ENCODE measurements around the gene PPIP5K2. TPM values are rescaled to one million over a fixed set of nuclear protein-coding genes. Genes with fewer than 3 reads are reported as not detected.

The PPIP5K2 gene
- total RNA-seq, 1 experiment from 2014 or later = 35.5 TPM

DNA sequence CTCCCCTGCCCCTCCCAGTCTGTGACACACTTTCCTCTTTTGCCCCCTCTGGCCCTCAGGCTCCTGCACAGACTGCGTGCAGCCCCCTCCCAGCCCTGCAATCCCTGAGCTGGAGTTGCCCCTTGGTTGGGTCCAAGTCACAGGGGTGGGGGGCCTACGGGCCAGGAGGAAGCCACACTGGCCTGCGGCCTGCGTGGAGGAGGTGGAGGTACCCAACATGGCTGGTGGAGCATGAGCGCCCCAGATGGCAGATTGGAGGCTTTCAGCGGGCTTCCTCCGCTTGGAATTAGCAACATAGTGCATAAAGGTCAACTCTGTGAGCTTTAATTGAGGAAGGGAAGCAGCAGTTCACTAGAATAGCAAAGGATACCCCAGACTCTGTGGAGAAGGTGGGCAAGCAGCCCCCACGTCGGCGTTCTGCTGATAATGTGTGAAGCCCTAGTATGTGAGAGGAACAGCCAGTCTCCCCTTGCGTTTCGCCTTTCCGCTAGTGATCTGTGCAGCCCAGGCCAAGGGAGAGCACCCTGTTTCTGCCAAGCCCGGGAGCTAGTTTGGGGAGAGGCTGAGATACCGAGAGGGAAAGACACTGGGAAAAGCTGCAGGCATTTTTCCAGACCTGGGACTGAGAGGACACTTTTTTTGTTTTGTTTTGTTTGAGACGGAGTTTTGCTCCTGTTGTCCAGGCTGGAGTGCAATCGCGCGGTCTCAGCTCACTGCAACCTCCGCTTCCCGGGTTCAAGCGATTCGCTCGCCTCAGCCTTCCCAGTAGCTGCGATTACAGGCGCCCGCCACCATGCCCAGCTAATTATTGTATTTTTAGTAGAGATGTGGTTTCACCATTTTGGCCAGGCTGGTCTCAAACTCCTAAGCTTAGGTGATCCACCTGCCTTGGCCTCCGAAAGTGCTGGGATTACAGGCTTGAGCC lies 103.2 kb downstream of the PPIP5K2 start:
- DNase-seq = no peak
- Histone ChIP-seq H2AFZ (no peak overlapping the region), H3K36me3 (ENCODE audit: low read depth) (no peaks in the 10 kb centered on the region), H3K79me2 (ENCODE audit: low read depth) (no peaks in the 10 kb centered on the region), H3K9me2 (ENCODE audit: insufficient read depth) (0 out of 2 replicates have a peak, but pooled peaks cover 3% of the 10 kb centered on the region), H3K27me3 (ENCODE audit: insufficient read depth, low read depth) (no peaks in the 10 kb centered on the region), H3K9me3 (ENCODE audit: insufficient read depth, low read depth) (no peaks in the 10 kb centered on the region), H3K4me2 (no peak overlapping the region), H3K4me1 (replicated peaks; ENCODE audit: insufficient read depth) (no peaks in the 10 kb centered on the region), H4K20me1 (ENCODE audit: insufficient read depth) (no peaks in the 10 kb centered on the region), H3K27ac (no peak overlapping the region), H3F3A (ENCODE audit: insufficient read depth, low read depth) (no peaks in the 10 kb centered on the region), H3K4me3 (no peak overlapping the region)
- ChIA-PET POLR2A (ENCODE audit: unreplicated experiment) (no interaction called here), CTCF (interaction anchor here (0.6 kb wide), 1 partner anchor 243 kb away, joined by 7 read pairs; no protein-coding TSS in a partner anchor)
- intact Hi-C loops (cut with micrococcal nuclease; ENCODE audit: unreplicated experiment) = loop anchor here (10.0 kb wide), 1 partner anchor 178 kb away; no protein-coding TSS in a partner anchor
- no TSS peak for BruUV-seq (replicated peaks)
- TF ChIP-seq, protein P1, sequence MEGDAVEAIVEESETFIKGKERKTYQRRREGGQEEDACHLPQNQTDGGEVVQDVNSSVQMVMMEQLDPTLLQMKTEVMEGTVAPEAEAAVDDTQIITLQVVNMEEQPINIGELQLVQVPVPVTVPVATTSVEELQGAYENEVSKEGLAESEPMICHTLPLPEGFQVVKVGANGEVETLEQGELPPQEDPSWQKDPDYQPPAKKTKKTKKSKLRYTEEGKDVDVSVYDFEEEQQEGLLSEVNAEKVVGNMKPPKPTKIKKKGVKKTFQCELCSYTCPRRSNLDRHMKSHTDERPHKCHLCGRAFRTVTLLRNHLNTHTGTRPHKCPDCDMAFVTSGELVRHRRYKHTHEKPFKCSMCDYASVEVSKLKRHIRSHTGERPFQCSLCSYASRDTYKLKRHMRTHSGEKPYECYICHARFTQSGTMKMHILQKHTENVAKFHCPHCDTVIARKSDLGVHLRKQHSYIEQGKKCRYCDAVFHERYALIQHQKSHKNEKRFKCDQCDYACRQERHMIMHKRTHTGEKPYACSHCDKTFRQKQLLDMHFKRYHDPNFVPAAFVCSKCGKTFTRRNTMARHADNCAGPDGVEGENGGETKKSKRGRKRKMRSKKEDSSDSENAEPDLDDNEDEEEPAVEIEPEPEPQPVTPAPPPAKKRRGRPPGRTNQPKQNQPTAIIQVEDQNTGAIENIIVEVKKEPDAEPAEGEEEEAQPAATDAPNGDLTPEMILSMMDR (conservative IDR thresholded peaks at IDR 0.05) = no peak
- no peak for TF ChIP-seq EZH2 (IDR thresholded peaks at IDR 0.05; ENCODE audit: low read depth)

GRCh38 chr5:103224118-103224893 lies 104.2 kb downstream of the PPIP5K2 start:
- Histone ChIP-seq H2AFZ (no peak overlapping the region; the same call in 1 of the 2 replicates), H3K9me2 (ENCODE audit: insufficient read depth) (0 out of 2 replicates have a peak, but pooled peaks cover 3% of the 10 kb centered on the region), H3K9me3 (ENCODE audit: insufficient read depth, low read depth) (no peaks in the 10 kb centered on the region), H3K4me2 (peak overlapping the region; percentile 25), H4K20me1 (ENCODE audit: insufficient read depth) (no peaks in the 10 kb centered on the region), H3K4me1 (replicated peaks; ENCODE audit: insufficient read depth) (no peaks in the 10 kb centered on the region), H3K27me3 (ENCODE audit: insufficient read depth, low read depth) (no peaks in the 10 kb centered on the region), H3F3A (ENCODE audit: insufficient read depth, low read depth) (no peaks in the 10 kb centered on the region), H3K79me2 (ENCODE audit: low read depth) (no peaks in the 10 kb centered on the region), H3K27ac (no peak overlapping the region), H3K36me3 (ENCODE audit: low read depth) (no peaks in the 10 kb centered on the region), H3K4me3 (no peak overlapping the region)
- TF ChIP-seq EZH2 (IDR thresholded peaks at IDR 0.05; ENCODE audit: low read depth) = no peak
- TF ChIP-seq, protein P1 (conservative IDR thresholded peaks at IDR 0.05) = peak; percentile 83
- no TSS peak for BruUV-seq (replicated peaks)
- POLR2A ChIA-PET (ENCODE audit: unreplicated experiment) = interaction anchor here (0.8 kb wide), 1 partner anchor 186 kb away, joined by 10 read pairs; no protein-coding TSS in a partner anchor
- CTCF ChIA-PET = interaction anchor here (0.6 to 1.1 kb wide), 4 partner anchors 8 to 431 kb away, joined by 3 to 7 read pairs (median 4); no protein-coding TSS in a partner anchor
- DNase-seq = peak; percentile 27 to 54
- intact Hi-C loops (cut with micrococcal nuclease; ENCODE audit: unreplicated experiment) = loop anchor here (1.0 to 10.0 kb wide), 3 partner anchors 180 to 688 kb away; no protein-coding TSS in a partner anchor

DNA sequence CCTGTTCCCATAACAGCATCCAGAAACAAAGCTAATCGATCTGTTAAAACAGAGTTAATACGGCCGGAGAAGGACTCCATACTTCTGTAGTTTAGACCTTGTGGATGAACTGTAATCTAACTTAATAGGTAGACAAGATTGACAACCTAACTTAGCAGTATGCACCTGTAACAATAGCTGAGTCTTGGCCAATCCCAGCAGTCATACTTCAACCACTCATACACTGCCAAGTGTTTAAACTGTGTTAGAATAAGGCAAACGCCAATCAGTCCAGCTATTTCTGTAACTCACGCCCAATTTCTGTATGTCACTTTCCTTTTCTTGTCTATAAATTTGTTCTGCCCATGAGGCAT lies 104.8 kb downstream of the PPIP5K2 start:
- H3K9me3 ChIP-seq (ENCODE audit: insufficient read depth, low read depth) = no peaks in the 10 kb centered on the region
- intact Hi-C loops (cut with micrococcal nuclease; ENCODE audit: unreplicated experiment) = loop anchor here (1.0 to 10.0 kb wide), 3 partner anchors 180 to 689 kb away; no protein-coding TSS in a partner anchor
- H3K36me3 ChIP-seq (ENCODE audit: low read depth) = no peaks in the 10 kb centered on the region
- TF ChIP-seq EZH2 (IDR thresholded peaks at IDR 0.05; ENCODE audit: low read depth) = no peak
- TF ChIP-seq, protein P1 (conservative IDR thresholded peaks at IDR 0.05) = peak; percentile 4; the same call in 1 of the 2 replicates
- CTCF ChIA-PET = interaction anchor here (0.6 to 1.1 kb wide), 2 partner anchors 8 to 431 kb away, joined by 3 read pairs; no protein-coding TSS in a partner anchor
- BruUV-seq (replicated peaks) = no TSS peak
- H3K27me3 ChIP-seq (ENCODE audit: insufficient read depth, low read depth) = no peaks in the 10 kb centered on the region
- H3K27ac ChIP-seq = no peak overlapping the region
- H3K9me2 ChIP-seq (ENCODE audit: insufficient read depth) = 0 out of 2 replicates have a peak, but pooled peaks cover 3% of the 10 kb centered on the region
- DNase-seq = no peak
- no peaks in the 10 kb centered on the region for H3K4me1 ChIP-seq (replicated peaks; ENCODE audit: insufficient read depth)
- H3K79me2 ChIP-seq (ENCODE audit: low read depth) = no peaks in the 10 kb centered on the region
- peak overlapping the region; percentile 25; the same call in 1 of the 2 replicates for H3K4me2 ChIP-seq
- no peaks in the 10 kb centered on the region for H3F3A ChIP-seq (ENCODE audit: insufficient read depth, low read depth)
- no peak overlapping the region for H3K4me3 ChIP-seq
- H4K20me1 ChIP-seq (ENCODE audit: insufficient read depth) = no peaks in the 10 kb centered on the region
- POLR2A ChIA-PET (ENCODE audit: unreplicated experiment) = interaction anchor here (0.8 kb wide), 1 partner anchor 186 kb away, joined by 10 read pairs; no protein-coding TSS in a partner anchor
- H2AFZ ChIP-seq = no peak overlapping the region; the same call in 1 of the 2 replicates

Measured in PC-9 (cell line).